ENCODE measurements around the gene SVOP.
"Not testable (repeated sequence)": the region's sequence is repeated elsewhere in the genome, so short reads cannot be mapped to it uniquely, and the experiment has no call there.

Gene SVOP

GRCh38 chr12:109033239-109034196 is 12.7 kb upstream of the SVOP start:
- DNase-seq (ENCODE audit: low read depth in 2 of 2) = no peak

- no peak for DNase-seq (ENCODE audit: low read depth in 2 of 2)
These were observed 8.5 kb upstream of the SVOP start for GRCh38 chr12:109029411-109029810.

GRCh38 chr12:109028624-109029023 is 7.8 kb upstream of the SVOP start:
- DNase-seq (ENCODE audit: low read depth in 2 of 2) = not testable (repeated sequence)

- no peak for DNase-seq (ENCODE audit: low read depth in 2 of 2)
These were observed 6.9 kb upstream of the SVOP start for GRCh38 chr12:109027767-109028166.

- no peak for DNase-seq (ENCODE audit: low read depth in 2 of 2)
These were observed 597 bp downstream of the SVOP start for GRCh38 chr12:109020146-109020795.

GRCh38 chr12:109018296-109018695 is 2.6 kb downstream of the SVOP start:
- DNase-seq (ENCODE audit: low read depth in 2 of 2) = no peak

- no peak for DNase-seq (ENCODE audit: low read depth in 2 of 2)
These were observed 3.9 kb downstream of the SVOP start for GRCh38 chr12:109016978-109017377.

- DNase-seq (ENCODE audit: low read depth in 2 of 2) = no peak
These were observed 4.9 kb downstream of the SVOP start for GRCh38 chr12:109016016-109016415.

- no peak for DNase-seq (ENCODE audit: low read depth in 2 of 2)
These were observed 5.7 kb downstream of the SVOP start for GRCh38 chr12:109014984-109015765.

- DNase-seq (ENCODE audit: low read depth in 2 of 2) = no peak
These were observed 10.6 kb downstream of the SVOP start for GRCh38 chr12:109010259-109010658.

GRCh38 chr12:109009766-109010165 is 11.1 kb downstream of the SVOP start:
- no peak for DNase-seq (ENCODE audit: low read depth in 2 of 2)

GRCh38 chr12:109004017-109004416 is 16.9 kb downstream of the SVOP start:
- no peak for DNase-seq (ENCODE audit: low read depth in 2 of 2)

- DNase-seq (ENCODE audit: low read depth in 2 of 2) = no peak
These were observed 24.5 kb downstream of the SVOP start for GRCh38 chr12:108996320-108996719.

- no peak for DNase-seq (ENCODE audit: low read depth in 2 of 2)
These were observed 25.4 kb downstream of the SVOP start for GRCh38 chr12:108995370-108995992.

- not testable (repeated sequence) for DNase-seq (ENCODE audit: low read depth in 2 of 2)
These were observed 30.8 kb downstream of the SVOP start for GRCh38 chr12:108990103-108990502.

- DNase-seq (ENCODE audit: low read depth in 2 of 2) = no peak
These were observed 31.5 kb downstream of the SVOP start for GRCh38 chr12:108989376-108989775.

- DNase-seq (ENCODE audit: low read depth in 2 of 2) = no peak
These were observed 35.1 kb downstream of the SVOP start for GRCh38 chr12:108985750-108986149.

GRCh38 chr12:108983227-108983626 is 37.6 kb downstream of the SVOP start:
- no peak for DNase-seq (ENCODE audit: low read depth in 2 of 2)

GRCh38 chr12:108982621-108983219 is 38.1 kb downstream of the SVOP start:
- DNase-seq (ENCODE audit: low read depth in 2 of 2) = no peak

- DNase-seq (ENCODE audit: low read depth in 2 of 2) = no peak
These were observed 39.0 kb downstream of the SVOP start for GRCh38 chr12:108981835-108982234.

Data from stimulated activated CD8-positive, alpha-beta memory T cell treated with anti-CD3 and anti-CD28 coated beads, Interleukin-2, amount 100 ng/mL, for 1 hour (primary cell).